Epithelial cell of proximal tubule (primary cell): ENCODE results near the gene RIPK1. TPM values are rescaled to one million over a fixed set of nuclear protein-coding genes. Genes with fewer than 3 reads are reported as not detected.
"Not testable (repeated sequence)": the region's sequence is repeated elsewhere in the genome, so short reads cannot be mapped to it uniquely, and the experiment has no call there.

Experiments used
- DNase-seq: peaks from one replicate; pipeline ENCODE4 v3.0.0-alpha.2; 2011; ENCODE audit warnings: low read depth
- H3K4me3 ChIP-seq: 2 replicates; pipeline ENCODE4 v1.5.1; 2011; ENCODE audit warnings: low read depth, mild to moderate bottlenecking, low read length
- CTCF ChIP-seq: conservative IDR thresholded peaks from 2 replicates; pipeline ENCODE4 v1.5.1; 2012; ENCODE audit warnings: low read depth, mild to moderate bottlenecking, low read length
- total RNA-seq: library from RNA; depleted of rRNA; stranded (reverse); fragments of >200 nt; gene quantifications from 2 replicates; pipeline ENCODE4 v1.2.3, GENCODE V29; 2015

The RIPK1 gene
- total RNA-seq, 1 donor from 2014 or later, result 12.9 TPM

GRCh38 chr6:3052481-3053230, 15.6 kb upstream of the RIPK1 start:
- TF ChIP-seq CTCF, result no peak
- H3K4me3 ChIP-seq, result no peak overlapping the region
- no peak for DNase-seq

- H3K4me3 ChIP-seq, result peak overlapping the region; percentile 58
- TF ChIP-seq CTCF, result no peak
- no peak for DNase-seq
These were observed 15.1 kb upstream of the RIPK1 start for GRCh38 chr6:3053231-3053508.

- H3K4me3 ChIP-seq, result peak overlapping the region; percentile 58
These were observed 13.8 kb upstream of the RIPK1 start for GRCh38 chr6:3054229-3055157.

DNA sequence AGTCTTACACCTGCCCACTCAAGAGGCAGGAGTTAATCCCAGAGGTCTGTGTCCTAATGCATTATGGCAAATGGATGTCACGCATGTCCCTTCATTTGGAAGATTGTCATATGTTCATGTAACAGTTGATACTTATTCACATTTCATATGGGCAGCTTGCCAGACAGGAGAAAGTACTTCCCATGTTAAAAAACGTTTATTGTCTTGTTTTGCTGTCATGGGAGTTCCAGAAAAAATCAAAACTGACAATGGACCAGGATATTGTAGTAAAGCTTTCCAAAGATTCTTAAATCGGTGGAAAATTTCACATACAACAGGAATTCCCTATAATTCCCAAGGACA, 13.2 kb upstream of the RIPK1 start:
- not testable (repeated sequence) for DNase-seq, H3K4me3 ChIP-seq

More at GRCh38 chr6:3054229-3055157, 13.8 kb upstream of the RIPK1 start:
- DNase-seq, result not testable (repeated sequence)

- TF ChIP-seq CTCF, result no peak
- no peak overlapping the region for H3K4me3 ChIP-seq
- no peak for DNase-seq
These were observed 11.1 kb upstream of the RIPK1 start for GRCh38 chr6:3057063-3057770.

- no peak overlapping the region for H3K4me3 ChIP-seq
- DNase-seq, result no peak
- no peak for TF ChIP-seq CTCF
These were observed 9.3 kb upstream of the RIPK1 start for GRCh38 chr6:3058957-3059356.

- H3K4me3 ChIP-seq, result not testable (repeated sequence)
These were observed 8.2 kb upstream of the RIPK1 start for GRCh38 chr6:3060092-3060491.

DNA sequence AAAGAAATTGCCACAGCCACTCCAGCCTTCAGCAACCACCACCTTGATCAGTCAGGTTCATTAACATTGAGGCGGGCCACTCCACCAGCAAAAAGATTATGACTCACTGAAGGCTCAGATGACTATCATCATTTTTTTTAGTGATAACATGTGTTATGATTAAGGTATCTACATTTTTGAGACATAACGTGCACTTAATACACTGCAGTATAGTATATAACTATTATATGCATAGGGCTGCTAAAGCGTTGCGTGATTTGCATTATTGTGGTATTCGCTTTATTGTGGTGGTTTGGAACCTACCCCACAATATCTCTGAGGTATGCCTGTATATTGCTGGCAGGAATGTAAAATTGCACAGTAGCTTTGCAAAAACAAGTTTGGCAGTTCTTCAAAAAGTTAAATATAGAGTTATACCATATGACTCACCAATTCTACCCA, 6.8 kb upstream of the RIPK1 start:
- DNase-seq, result no peak
- TF ChIP-seq CTCF, result no peak
- no peak overlapping the region for H3K4me3 ChIP-seq

More at GRCh38 chr6:3060092-3060491, 8.2 kb upstream of the RIPK1 start:
- DNase-seq, result not testable (repeated sequence)

GRCh38 chr6:3063340-3063732, 5.0 kb upstream of the RIPK1 start:
- DNase-seq, result not testable (repeated sequence)
- H3K4me3 ChIP-seq, result peak overlapping the region; percentile 93
